ENCODE data around the gene C13orf46.

- TF ChIP-seq EZH2 (IDR thresholded peaks at IDR 0.05; ENCODE audit: low read length) (no peak), CTCF (optimal IDR thresholded peaks at IDR 0.05 in 1 of 3, IDR thresholded peaks at IDR 0.05 in 1 of 3, conservative IDR thresholded peaks at IDR 0.05 in 1 of 3; ENCODE audit: extremely low read depth in 1 of 3, insufficient read depth in 2 of 3, low read length in 3 of 3) (no peak)
Measured at GRCh38 chr13:113929628-113930615, 44.0 kb downstream of the C13orf46 start.
